Skeletal muscle tissue (tissue), 4 donors: ENCODE data around the gene GPR4. TPM values are rescaled to one million over a fixed set of nuclear protein-coding genes. Genes with fewer than 3 reads are reported as not detected.
A peak's percentile ranks its signal among the peaks of the same experiment; 100 is the strongest.

Source experiments
- H3K27ac ChIP-seq: one replicate; pipeline ENCODE4 v1.7.0; 2013; ENCODE audit warnings: mild to moderate bottlenecking, low read depth, low read length, inconsistent platforms
- H3K27me3 ChIP-seq, 3 donors: one replicate each; pipeline ENCODE4 v1.7.0; 2013; ENCODE audit warnings: low read length in 3 of 3; ENCODE audit not compliant: control insufficient read depth in 3 of 3, insufficient read depth in 3 of 3
- H3K36me3 ChIP-seq, 3 donors: one replicate each; pipeline ENCODE4 v1.7.0; 2013; ENCODE audit warnings: low read length in 3 of 3; ENCODE audit not compliant: control insufficient read depth in 3 of 3, insufficient read depth in 3 of 3
- H3K4me1 ChIP-seq, 3 donors: one replicate each; pipeline ENCODE4 v1.7.0; 2013; ENCODE audit warnings: low read length in 3 of 3, mild to moderate bottlenecking in 3 of 3; ENCODE audit not compliant: control insufficient read depth in 3 of 3, insufficient read depth in 3 of 3
- H3K4me3 ChIP-seq, 3 donors: one replicate each; pipeline ENCODE4 v1.7.0; 2013; ENCODE audit warnings: low read length in 3 of 3
- H3K9ac ChIP-seq, 3 donors: one replicate each; pipeline ENCODE4 v1.7.0; 2013; ENCODE audit warnings: low read length in 3 of 3, mild to moderate bottlenecking in 3 of 3, moderate library complexity in 2 of 3, low read depth in 1 of 3
- H3K9me3 ChIP-seq, 3 donors: one replicate each; pipeline ENCODE4 v1.7.0; 2013; ENCODE audit warnings: low read length in 3 of 3; ENCODE audit not compliant: control insufficient read depth in 3 of 3
- total RNA-seq: library from RNA; depleted of rRNA; stranded (reverse); fragments of >200 nt; gene quantifications from one replicate; pipeline ENCODE4 v1.2.3, GENCODE V29; 2014
- donor health status: Osteomylitis.

GPR4 gene
- total RNA-seq, 1 donor from 2014 or later, result 0.52 TPM

DNA sequence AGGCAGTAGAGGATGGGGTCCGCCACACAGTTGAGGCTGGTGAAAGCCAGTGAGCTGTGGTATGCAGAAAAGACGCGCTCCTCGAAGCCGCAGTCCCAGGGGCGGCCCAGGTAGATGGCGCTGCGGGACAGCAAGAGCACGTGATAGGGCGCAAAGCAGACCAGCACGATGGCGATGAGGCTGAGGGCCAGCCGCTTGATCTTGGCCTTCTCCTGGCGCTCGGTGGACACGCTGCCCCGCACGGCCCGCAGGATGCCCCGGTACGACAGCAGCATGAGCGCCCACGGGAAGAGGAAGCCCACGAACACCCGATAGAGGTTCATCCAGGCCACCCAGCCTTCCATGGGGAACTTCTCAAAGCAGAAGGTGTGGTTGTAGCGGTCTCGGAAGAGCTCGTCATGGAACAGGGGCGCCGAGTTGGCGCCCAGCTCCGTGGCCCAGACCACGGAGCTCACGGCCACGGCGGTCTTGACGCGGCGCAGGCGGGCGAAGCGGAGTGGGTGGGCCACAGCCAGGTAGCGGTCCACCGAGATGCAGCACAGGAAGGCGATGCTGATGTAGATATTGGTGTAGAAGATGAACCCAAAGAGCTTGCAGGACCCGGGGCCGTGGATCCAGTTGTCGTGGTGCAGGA lies 10.9 kb downstream of the GPR4 start:
- Histone ChIP-seq H3K27me3 (peaks cover 22 to 24% (median 23%) of the 10 kb centered on the region in 3 donors), H3K36me3 (peaks cover 0 to 2% (median 0%) of the 10 kb centered on the region in 3 donors), H3K9ac (no peak overlapping the region), H3K4me1 (peaks cover 0 to 4% (median 3%) of the 10 kb centered on the region in 3 donors), H3K9me3 (no peaks in the 10 kb centered on the region), H3K4me3 (no peak overlapping the region), H3K27ac (no peak overlapping the region)

DNA sequence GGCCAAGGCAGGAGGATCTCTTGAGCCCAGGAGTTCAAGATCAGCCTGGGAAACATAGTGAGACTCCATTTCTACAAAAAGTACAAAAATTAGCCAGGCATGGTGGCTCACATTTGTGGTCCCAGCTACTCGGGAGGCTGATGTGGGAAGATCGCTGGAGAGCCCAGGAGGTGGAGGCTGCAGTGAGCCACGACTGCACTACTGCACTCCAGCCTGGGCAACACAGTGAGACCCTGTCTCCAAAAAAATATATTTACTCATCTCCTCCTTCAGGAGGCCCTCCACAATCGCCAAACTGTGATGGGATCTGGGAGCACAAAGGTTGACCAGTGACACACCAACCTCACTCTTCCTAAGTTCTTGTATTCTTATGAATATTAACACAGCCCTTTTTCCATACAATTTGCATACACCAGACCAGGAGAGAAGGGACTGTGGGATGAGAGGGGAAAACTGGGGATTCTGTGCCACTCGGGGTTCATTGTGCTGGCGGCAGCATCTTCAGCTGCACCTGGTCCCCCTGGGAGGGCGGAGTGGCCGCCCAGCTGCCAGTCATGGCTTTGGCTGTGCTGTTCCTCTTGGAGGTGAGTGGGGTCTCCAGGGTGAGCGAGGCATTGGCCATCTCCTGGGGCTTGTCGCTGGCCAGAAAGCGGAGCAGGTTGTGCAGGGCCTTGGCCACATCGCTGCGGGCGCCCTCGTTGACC lies 11.6 kb downstream of the GPR4 start:
- H3K4me1 ChIP-seq, result peaks cover 2 to 5% (median 4%) of the 10 kb centered on the region in 3 donors
- H3K36me3 ChIP-seq, result peaks cover 0 to 2% (median 0%) of the 10 kb centered on the region in 3 donors
- H3K9me3 ChIP-seq, result no peaks in the 10 kb centered on the region
- H3K27ac ChIP-seq, result no peak overlapping the region
- no peak overlapping the region for H3K4me3 ChIP-seq
- peaks cover 19 to 24% (median 22%) of the 10 kb centered on the region in 3 donors for H3K27me3 ChIP-seq
- no peak overlapping the region for H3K9ac ChIP-seq

DNA sequence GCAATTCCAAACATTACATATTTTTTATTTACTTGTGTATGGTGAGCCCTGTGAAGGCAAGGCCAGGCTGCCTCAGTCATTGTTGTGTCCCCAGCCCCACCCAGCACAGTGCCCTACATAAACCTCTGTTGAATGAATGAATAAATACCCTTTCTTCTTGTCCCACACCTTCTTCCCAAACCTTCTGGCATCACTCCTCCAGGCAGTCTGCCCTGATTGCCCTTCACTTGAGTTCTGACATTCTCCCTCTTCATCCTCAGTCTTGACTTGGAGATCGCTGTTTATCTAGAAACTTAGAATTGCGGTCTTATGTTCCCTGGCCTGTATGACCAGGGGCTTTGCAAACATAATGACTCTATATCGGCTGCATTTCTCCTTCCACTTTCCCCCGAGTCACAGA lies 12.2 kb downstream of the GPR4 start:
- Histone ChIP-seq H3K27me3 (peaks cover 19 to 24% (median 22%) of the 10 kb centered on the region in 3 donors), H3K9ac (no peak overlapping the region), H3K4me1 (peaks cover 8 to 11% (median 10%) of the 10 kb centered on the region in 3 donors), H3K9me3 (no peaks in the 10 kb centered on the region), H3K36me3 (peaks cover 0 to 2% (median 0%) of the 10 kb centered on the region in 3 donors), H3K4me3 (no peak overlapping the region), H3K27ac (no peak overlapping the region)

DNA sequence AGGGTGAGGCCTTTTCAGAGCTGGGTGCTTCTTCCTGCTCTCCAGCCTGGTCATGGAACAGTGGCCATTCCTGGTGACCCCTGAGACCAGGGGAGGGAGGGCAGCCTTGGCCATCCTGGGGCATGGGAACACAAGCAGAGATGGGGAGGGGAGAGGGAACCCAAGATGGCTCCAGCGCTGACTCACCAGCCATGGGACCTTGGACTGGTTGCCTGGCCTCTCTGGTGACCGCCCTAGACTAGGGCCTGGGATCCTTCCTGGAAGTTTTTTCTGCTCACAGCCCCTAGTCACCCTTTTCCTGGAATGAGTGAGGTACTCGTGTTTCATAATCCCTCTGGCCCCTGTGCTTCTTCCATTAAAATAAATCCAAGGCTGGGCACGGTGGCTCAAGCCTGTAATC lies 14.1 kb downstream of the GPR4 start:
- peaks cover 8 to 18% (median 10%) of the 10 kb centered on the region in 3 donors for H3K4me1 ChIP-seq

DNA sequence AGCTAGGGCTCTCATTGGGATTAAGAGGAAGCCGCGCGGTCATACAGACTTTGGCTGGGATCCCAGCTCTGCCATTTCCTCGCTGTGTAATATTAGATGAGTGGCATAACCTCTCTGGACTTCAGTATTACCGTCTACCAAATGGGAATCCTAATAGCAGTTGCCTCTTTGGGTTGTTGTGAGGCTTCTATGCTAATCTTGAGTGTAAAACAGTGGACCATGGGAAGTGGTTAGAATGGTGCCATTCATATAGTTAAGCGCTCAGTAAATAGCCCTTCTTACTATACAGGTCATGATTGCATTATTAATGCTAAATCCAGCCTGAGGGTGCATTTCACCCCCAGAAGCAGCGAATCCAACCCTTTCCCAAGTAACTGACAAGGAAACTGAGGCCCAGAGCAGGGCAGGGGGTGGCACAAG lies 16.8 kb downstream of the GPR4 start:
- peak overlapping the region; percentile 99 for H3K27ac ChIP-seq
- H3K9ac ChIP-seq, result peak overlapping the region; percentile 84 to 97 (median 91)
- no peaks in the 10 kb centered on the region for H3K9me3 ChIP-seq
- H3K4me1 ChIP-seq, result peaks cover 7 to 17% (median 8%) of the 10 kb centered on the region in 3 donors
- no peaks in the 10 kb centered on the region for H3K36me3 ChIP-seq
- H3K27me3 ChIP-seq, result peaks cover 0 to 5% (median 0%) of the 10 kb centered on the region in 3 donors
- peak overlapping the region; percentile 86 to 93 (median 92) for H3K4me3 ChIP-seq

More for the DNA sequence above, 14.1 kb downstream of the GPR4 start:
- H3K4me3 ChIP-seq, result no peak overlapping the region
- no peak overlapping the region for H3K27ac ChIP-seq
- H3K36me3 ChIP-seq, result peaks cover 0 to 2% (median 0%) of the 10 kb centered on the region in 3 donors
- H3K9ac ChIP-seq, result no peak overlapping the region
- H3K27me3 ChIP-seq, result peaks cover 16 to 24% (median 22%) of the 10 kb centered on the region in 3 donors
- no peaks in the 10 kb centered on the region for H3K9me3 ChIP-seq

DNA sequence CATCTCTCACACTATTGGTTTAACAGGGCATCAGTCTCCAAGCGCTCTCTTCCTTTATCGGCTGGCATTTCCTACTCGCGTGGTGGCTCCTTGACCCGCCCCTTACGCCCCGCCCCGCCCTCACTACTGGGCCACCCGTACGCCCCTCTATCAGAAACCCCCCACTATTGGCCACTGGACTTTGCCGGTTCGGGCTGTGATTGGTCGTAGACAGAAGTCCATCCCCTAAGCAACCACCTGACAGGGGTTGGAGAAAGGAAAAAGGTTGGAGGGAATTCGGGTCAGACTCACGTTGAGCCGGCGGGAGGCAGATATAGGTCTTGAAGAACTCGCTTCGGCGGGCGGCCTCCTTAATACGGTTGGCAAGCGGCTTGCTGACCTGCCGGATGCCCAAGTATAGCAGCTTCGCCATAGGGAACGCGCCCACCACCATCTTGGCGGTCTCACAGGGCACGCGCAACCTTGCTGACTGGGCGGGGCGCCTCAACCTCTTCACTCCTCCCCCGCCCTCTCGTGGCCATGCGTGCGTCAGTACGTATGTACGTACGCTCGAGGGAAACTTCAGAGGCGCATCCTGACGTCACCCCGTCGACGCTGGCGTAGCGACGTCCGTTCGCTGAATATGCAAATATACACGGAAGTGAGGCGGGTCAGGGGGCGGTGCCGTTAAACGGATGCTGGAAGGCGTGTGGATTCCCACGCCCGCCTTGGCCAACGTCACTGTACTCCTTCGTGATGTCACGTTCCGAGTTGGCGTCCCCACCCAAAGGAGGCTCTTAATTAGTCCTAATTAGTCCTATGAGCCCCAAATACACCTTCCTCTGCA lies 17.5 kb downstream of the GPR4 start, which contains the start of gene OPA3:
Gene OPA3 (minus strand): TSS at position 471 of the 826 bp plus-strand sequence. CDS start 38 bp downstream, at position 433.
- no peaks in the 10 kb centered on the region for H3K9me3 ChIP-seq
- peak within 1 kb of the TSS; percentile 89 to 100 (median 96) for H3K4me3 ChIP-seq
- peak within 1 kb of the TSS; percentile 99 for H3K27ac ChIP-seq
- peaks cover 7 to 17% (median 8%) of the 10 kb centered on the region in 3 donors for H3K4me1 ChIP-seq
- H3K36me3 ChIP-seq, result no peaks in the 10 kb centered on the region
- peaks cover 0 to under 1% (median 0%) of the 10 kb centered on the region in 3 donors for H3K27me3 ChIP-seq
- H3K9ac ChIP-seq, result peak within 1 kb of the TSS; percentile 91 to 99 (median 97)

DNA sequence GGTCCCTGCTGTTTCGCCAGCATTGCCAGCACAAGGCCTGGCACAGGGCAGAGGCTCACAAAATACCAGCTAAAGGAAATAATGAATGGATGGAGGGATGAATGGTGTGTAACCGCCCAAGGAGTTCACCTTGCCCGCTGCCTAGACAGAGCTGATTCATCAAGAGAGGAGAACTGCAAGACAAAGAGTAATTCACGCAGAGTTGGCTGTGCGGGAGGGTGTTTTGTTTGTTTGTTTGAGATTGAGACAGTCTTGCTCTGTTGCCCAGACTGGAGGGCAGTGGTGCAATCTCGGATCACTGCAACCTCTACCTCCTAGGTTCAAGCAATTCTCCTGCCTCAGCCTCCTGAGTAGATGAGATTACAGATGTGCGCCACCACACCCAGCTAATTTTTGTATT lies 20.4 kb downstream of the GPR4 start:
- H3K4me3 ChIP-seq, result no peak overlapping the region
- no peaks in the 10 kb centered on the region for H3K9me3 ChIP-seq
- H3K27me3 ChIP-seq, result no peaks in the 10 kb centered on the region
- H3K27ac ChIP-seq, result no peak overlapping the region
- H3K4me1 ChIP-seq, result peaks cover 21 to 31% (median 24%) of the 10 kb centered on the region in 3 donors
- H3K9ac ChIP-seq, result no peak overlapping the region
- H3K36me3 ChIP-seq, result no peaks in the 10 kb centered on the region

DNA sequence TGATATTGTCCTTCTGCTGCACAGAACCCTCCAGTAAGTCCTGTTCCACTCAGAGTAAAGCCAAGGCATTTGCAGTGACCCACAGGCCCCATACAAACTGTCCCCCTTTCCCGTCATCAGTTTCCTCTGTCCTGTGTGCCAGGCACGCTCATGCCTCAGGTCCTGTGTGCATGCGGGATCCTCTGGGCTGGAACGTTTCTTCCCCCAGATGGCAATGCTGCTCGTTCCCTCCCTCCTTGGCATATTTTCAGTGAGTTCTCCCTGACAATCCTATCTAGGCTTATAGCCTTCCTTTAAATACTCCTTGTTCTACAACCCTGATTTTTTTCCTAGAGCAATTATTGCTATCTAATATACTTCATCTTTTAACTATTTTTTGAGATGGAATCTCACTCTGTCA lies 23.2 kb downstream of the GPR4 start:
- no peaks in the 10 kb centered on the region for H3K36me3 ChIP-seq
- H3K9me3 ChIP-seq, result no peaks in the 10 kb centered on the region
- H3K27ac ChIP-seq, result no peak overlapping the region
- H3K4me1 ChIP-seq, result peaks cover 25 to 40% (median 31%) of the 10 kb centered on the region in 3 donors
- no peaks in the 10 kb centered on the region for H3K27me3 ChIP-seq
- H3K9ac ChIP-seq, result no peak overlapping the region
- H3K4me3 ChIP-seq, result no peak overlapping the region

DNA sequence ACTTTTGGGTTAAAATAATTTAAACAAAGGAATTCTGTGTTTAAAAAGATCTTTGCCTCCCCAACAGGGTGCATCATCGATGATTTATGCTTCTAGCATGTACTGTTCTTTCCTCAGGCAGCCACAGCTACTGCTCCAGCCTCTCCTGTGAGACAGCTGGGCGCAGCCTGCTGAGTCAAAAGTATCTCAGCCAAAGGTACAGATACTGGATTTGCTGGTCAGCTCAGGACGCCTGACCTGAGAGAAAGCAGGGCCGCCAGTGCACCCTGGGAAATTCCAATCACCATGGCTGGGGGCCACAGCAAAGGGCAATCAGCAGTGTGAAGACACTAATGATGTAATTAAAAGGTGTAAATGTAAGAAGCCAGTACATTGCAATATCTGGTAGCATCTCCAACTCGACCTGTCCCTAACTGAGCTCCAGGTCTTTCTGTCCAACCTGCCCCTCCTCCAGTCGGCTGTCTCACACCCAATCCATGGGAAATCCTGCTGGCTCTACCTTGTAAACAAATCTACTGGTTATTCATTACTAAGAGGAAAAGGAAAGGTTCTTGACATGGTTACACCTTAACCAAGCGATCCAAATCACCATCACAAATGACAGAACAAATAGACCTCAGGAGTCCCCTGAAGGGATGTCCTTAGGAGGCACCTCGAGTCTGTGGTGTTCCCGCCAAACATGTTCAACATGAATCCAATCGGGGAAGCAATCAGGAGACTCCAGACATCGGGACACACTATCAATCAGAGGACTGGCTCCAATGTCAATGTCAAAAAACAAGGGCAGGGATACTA lies 24.7 kb downstream of the GPR4 start:
- Histone ChIP-seq H3K4me3 (peak overlapping the region in 1 of 3 donors; percentile 22), H3K4me1 (peaks cover 28 to 43% (median 31%) of the 10 kb centered on the region in 3 donors), H3K9ac (peak overlapping the region in 2 of 3 donors; percentile 43 to 51), H3K36me3 (no peaks in the 10 kb centered on the region), H3K27ac (peak overlapping the region; percentile 66), H3K27me3 (no peaks in the 10 kb centered on the region), H3K9me3 (no peaks in the 10 kb centered on the region)
